ENCODE measurements around the gene GLA.
A peak's percentile ranks its signal among the peaks of the same experiment; 100 is the strongest.

The GLA gene

GRCh38 chrX:101359966-101360365, 47.8 kb downstream of the GLA start:
- DNase-seq (ENCODE audit: extremely low read depth in 1 of 2, low read depth in 1 of 2): no peak

- no peak for DNase-seq (ENCODE audit: extremely low read depth in 1 of 2, low read depth in 1 of 2)
Measured at GRCh38 chrX:101357166-101357795, 50.4 kb downstream of the GLA start.

DNA sequence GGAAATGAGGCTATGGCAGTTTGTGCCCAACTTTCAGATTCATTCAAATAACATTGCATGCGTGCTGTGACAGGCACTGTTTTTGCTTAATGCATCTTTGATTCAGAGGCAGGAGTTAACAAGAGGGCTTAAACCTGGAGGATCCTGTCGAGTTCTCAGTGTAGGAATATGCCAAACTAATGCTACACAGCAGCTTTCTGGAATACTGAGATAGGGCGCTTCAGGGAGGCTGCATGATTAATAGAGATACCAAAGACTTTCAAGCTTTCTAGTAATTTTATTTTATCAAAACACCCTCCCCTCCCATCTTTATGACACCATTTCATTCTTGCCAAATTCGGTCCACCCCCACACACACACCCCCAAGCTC, 58.5 kb downstream of the GLA start:
- no peak for DNase-seq (ENCODE audit: extremely low read depth in 1 of 2, low read depth in 1 of 2)

GRCh38 chrX:101348452-101349192, 59.1 kb downstream of the GLA start, which contains the start of gene TIMM8A:
TSS of gene TIMM8A (minus strand) at chrX:101348742. CDS start at chrX:101348664, 78 bp downstream.
- peak; percentile 61 to 75 for DNase-seq (ENCODE audit: extremely low read depth in 1 of 2, low read depth in 1 of 2)

DNA sequence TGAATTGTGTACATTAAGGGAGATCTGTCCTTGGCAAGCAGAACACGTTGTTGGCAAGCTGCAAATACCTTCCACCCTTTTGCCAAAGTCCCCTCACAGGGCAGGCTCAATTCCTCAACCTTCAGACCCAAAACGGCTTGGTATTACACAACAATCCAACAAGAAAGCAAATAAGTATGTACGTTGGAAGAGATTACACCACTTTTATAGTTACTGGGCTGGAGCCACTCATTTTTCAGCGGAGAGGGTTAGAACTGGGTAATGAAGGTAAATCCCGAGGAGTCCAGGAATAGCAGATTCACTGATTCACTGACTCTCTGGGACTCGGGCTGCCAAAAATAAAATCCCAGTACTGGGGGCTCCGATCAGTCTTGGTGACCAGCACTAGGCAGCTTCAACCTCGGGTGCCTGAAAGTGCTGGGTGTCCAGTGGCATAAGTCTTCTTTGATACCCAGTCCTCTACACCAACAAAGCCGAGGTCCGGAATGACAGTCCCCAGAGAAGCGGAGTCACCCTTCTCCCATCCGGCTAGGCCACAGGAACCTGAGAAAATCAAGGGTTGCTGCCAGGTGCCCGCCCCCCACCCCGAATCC, 59.8 kb downstream of the GLA start:
- no peak for DNase-seq (ENCODE audit: extremely low read depth in 1 of 2, low read depth in 1 of 2)

All from stimulated activated CD8-positive, alpha-beta memory T cell treated with anti-CD3 and anti-CD28 coated beads, Interleukin-7, amount 100 ng/mL, for 48 hours (primary cell).